ENCODE results near the gene ANKRD17.

The ANKRD17 gene

DNA sequence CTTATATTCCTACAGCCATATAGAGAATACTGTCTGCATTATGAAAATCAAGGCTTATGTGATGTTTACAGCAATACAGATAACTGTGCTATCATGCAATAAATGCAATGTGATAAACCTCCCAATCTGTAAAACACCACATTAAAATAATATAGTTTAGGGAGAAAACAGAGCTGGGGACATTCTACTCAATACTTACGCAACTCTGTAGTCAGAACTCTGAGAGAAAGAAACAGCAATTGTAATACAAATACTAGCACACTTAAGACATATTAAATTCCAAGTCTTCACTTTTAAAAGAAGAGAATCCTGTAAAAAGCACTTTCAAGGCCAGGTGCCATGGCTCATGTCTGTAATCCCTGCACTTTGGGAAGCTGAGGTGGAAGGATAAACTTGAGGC lies 61.4 kb downstream of the ANKRD17 start:
- TF ChIP-seq, protein P1, sequence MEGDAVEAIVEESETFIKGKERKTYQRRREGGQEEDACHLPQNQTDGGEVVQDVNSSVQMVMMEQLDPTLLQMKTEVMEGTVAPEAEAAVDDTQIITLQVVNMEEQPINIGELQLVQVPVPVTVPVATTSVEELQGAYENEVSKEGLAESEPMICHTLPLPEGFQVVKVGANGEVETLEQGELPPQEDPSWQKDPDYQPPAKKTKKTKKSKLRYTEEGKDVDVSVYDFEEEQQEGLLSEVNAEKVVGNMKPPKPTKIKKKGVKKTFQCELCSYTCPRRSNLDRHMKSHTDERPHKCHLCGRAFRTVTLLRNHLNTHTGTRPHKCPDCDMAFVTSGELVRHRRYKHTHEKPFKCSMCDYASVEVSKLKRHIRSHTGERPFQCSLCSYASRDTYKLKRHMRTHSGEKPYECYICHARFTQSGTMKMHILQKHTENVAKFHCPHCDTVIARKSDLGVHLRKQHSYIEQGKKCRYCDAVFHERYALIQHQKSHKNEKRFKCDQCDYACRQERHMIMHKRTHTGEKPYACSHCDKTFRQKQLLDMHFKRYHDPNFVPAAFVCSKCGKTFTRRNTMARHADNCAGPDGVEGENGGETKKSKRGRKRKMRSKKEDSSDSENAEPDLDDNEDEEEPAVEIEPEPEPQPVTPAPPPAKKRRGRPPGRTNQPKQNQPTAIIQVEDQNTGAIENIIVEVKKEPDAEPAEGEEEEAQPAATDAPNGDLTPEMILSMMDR (IDR thresholded peaks at IDR 0.05; ENCODE audit: insufficient read depth, missing control alignments), result no peak
- DNase-seq (ENCODE audit: insufficient read length, low spot score), result no peak
- FAIRE-seq, result no peak

DNA sequence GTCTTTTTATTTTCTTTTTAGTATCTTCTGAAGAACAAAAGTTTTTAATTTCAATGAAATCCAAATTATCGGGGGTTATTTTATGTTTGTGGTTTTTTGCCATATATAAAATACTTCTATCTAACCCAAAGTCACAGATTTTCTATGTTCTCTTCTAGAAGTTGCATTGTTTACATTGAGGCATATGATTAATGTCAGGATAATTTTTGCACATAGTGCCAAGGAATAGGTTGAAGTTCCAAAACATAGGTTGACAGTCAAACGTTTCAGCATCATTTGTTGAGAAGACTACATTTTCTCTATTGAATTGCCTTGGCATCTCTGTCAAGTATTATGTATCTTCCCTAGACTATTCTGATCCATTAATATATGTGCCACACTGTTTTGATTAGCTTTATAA lies 64.5 kb downstream of the ANKRD17 start:
- FAIRE-seq, result no peak
- no peak for DNase-seq (ENCODE audit: insufficient read length, low spot score)
- TF ChIP-seq, protein P1 (IDR thresholded peaks at IDR 0.05; ENCODE audit: insufficient read depth, missing control alignments), result no peak

DNA sequence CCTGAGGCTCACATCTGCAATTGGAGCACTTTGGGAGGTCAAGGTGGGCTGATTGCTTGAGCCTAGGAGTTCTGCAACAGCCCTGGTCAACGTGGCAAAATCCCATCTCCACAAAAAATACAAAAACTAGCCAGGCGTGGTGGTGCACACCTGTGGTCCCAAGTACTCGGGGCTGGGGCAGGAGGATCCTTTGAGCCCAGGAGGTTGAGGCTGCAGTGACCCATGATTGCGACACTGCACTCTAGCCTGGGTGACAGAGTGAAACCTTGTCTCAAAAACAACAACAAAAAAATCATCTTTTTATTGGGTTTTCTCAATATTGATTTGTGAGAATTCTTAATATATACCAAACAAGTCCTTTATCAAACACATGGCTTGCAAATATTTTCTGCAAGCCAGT lies 64.9 kb downstream of the ANKRD17 start:
- no peak for FAIRE-seq
- TF ChIP-seq, protein P1 (IDR thresholded peaks at IDR 0.05; ENCODE audit: insufficient read depth, missing control alignments), result no peak

DNA sequence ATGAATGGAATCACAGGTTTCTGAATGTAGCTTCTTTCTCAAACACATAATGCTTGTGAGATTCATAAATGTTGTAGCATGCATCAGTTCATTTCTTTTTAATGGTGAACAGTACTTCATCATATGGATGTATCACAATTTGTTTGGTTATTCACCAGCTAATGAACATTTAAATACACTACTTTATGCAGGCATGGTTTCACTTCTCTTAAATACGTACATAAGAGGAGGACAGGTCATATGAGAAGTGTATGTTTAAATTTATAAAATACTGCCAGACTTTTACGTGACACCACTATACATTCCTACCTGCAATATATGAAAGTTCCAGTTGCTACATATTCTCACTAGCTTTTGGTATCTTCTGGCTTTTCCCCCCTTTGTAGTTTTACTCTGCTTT lies 65.4 kb downstream of the ANKRD17 start:
- DNase-seq (ENCODE audit: insufficient read length, low spot score), result no peak
- TF ChIP-seq, protein P1 (IDR thresholded peaks at IDR 0.05; ENCODE audit: insufficient read depth, missing control alignments), result no peak
- FAIRE-seq, result no peak

More for the DNA sequence above, 64.9 kb downstream of the ANKRD17 start:
- DNase-seq (ENCODE audit: insufficient read length, low spot score), result no peak

DNA sequence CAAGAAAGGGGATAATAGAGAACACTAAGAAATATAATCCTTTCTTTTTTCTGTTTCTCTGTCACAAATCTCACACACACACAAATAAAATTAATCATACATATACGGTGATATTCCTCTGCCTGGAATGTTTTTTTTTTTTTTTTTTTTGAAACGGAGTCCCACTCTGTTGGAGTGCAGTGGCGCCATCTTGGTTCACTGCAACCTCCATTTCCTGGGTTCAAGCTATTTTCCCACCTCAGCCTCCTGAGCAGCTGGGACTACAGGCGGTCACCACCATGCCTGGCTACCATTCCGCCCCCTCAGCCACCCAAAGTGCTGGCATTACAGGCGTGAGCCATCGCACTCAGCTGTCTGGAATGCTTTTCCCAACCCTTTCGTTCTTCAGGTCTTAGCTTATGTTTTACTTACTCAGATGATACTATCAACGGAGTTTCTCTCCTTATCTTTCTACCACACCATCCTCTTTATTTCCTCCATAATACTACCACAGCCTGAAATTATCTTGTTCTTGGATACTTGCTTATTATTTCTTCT lies 69.3 kb downstream of the ANKRD17 start:
- TF ChIP-seq, protein P1 (IDR thresholded peaks at IDR 0.05; ENCODE audit: insufficient read depth, missing control alignments), result no peak
- DNase-seq (ENCODE audit: insufficient read length, low spot score) (no peak), FAIRE-seq (no peak)

DNA sequence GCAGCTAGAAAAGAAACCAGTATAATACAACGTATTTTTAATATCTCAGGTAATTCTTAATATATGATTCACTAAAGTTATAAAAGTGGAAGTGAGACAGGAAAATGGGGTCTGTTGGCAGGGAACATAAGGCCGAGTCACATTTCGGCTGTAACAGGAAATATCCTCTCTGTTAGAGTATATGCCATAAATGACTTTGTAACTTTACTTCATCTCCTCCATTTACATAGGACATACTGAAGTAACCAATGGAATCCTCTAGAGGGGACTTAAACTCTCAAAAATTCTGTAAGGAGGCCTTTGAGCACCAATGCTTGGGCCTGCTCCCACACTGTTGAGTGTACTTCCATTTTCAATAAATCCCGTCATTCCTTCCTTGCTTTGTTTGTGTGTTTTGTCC lies 71.3 kb downstream of the ANKRD17 start:
- DNase-seq (ENCODE audit: insufficient read length, low spot score) (no peak), FAIRE-seq (no peak)
- TF ChIP-seq, protein P1 (IDR thresholded peaks at IDR 0.05; ENCODE audit: insufficient read depth, missing control alignments), result no peak

DNA sequence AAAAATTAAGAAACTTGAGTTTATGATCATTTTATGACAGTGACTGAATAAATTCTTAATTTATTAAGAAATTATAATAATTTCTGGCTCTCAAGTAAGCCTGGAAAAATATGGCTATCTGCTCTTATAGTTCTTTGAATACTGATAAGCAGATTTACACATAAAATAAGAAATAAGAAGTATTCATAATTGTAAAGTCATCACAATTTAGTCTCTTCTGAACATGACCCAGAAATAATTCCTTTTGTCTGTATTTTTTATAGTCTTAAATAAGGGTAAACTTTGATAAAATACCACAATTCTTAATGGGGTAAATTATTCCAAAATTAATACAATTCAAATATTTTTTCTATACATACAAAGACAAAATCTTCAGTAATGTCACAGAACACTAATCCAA lies 72.7 kb downstream of the ANKRD17 start:
- TF ChIP-seq, protein P1 (IDR thresholded peaks at IDR 0.05; ENCODE audit: insufficient read depth, missing control alignments), result no peak
- no peak for FAIRE-seq
- no peak for DNase-seq (ENCODE audit: insufficient read length, low spot score)
